Measurements from ENCODE around the gene HOXD12. TPM values are rescaled to one million over a fixed set of nuclear protein-coding genes. Genes with fewer than 3 reads are reported as not detected.

Gene HOXD12
- total RNA-seq, 4 donors from 2014 or later, result not detected

GRCh38 chr2:176100547-176101140 is 1.0 kb downstream of the HOXD12 start:
- intact Hi-C loops (cut with DNase I), result no loop called here
- peaks cover 6 to 100% (median 96%) of the 10 kb centered on the region in 4 donors for H3K27me3 ChIP-seq
- no peak for DNase-seq (ENCODE audit: extremely low spot score)
- H3K27ac ChIP-seq (replicated peaks in 1 of 4), result no peak overlapping the region
- H3K36me3 ChIP-seq, result no peaks in the 10 kb centered on the region
- no peaks in the 10 kb centered on the region for H3K9me3 ChIP-seq
- H3K4me3 ChIP-seq, result no peak overlapping the region
- peaks cover 21 to 64% (median 61%) of the 10 kb centered on the region in 4 donors for H3K4me1 ChIP-seq
- 9% methylated on average over 17 of the region's 28 CpGs for WGBS
- no peak for TF ChIP-seq POLR2A (IDR thresholded peaks at IDR 0.05; ENCODE audit: low read depth)
- TF ChIP-seq POLR2AphosphoS5 (IDR thresholded peaks at IDR 0.05), result no peak
- TF ChIP-seq EP300 (IDR thresholded peaks at IDR 0.05), result no peak
- no peak for TF ChIP-seq CTCF (IDR thresholded peaks at IDR 0.05)

GRCh38 chr2:176101216-176101830 is 1.7 kb downstream of the HOXD12 start:
- WGBS, result 19% methylated on average over 2 of the region's 2 CpGs
- H3K27ac ChIP-seq (replicated peaks in 1 of 4), result no peak overlapping the region
- no peaks in the 10 kb centered on the region for H3K9me3 ChIP-seq
- peaks cover 6 to 100% (median 94%) of the 10 kb centered on the region in 4 donors for H3K27me3 ChIP-seq
- no peaks in the 10 kb centered on the region for H3K36me3 ChIP-seq
- peaks cover 21 to 68% (median 60%) of the 10 kb centered on the region in 4 donors for H3K4me1 ChIP-seq
- intact Hi-C loops (cut with DNase I), result no loop called here
- H3K4me3 ChIP-seq, result no peak overlapping the region
- TF ChIP-seq CTCF (IDR thresholded peaks at IDR 0.05), result no peak
- TF ChIP-seq POLR2A (IDR thresholded peaks at IDR 0.05; ENCODE audit: low read depth), result no peak
- TF ChIP-seq POLR2AphosphoS5 (IDR thresholded peaks at IDR 0.05), result no peak
- no peak for TF ChIP-seq EP300 (IDR thresholded peaks at IDR 0.05)
- DNase-seq (ENCODE audit: extremely low spot score), result no peak

- peaks cover 8 to 100% (median 94%) of the 10 kb centered on the region in 4 donors for H3K27me3 ChIP-seq
These were observed 2.2 kb downstream of the HOXD12 start for GRCh38 chr2:176101842-176102241.

GRCh38 chr2:176102309-176102866 is 2.8 kb downstream of the HOXD12 start:
- Histone ChIP-seq H3K27me3 (peaks cover 12 to 100% (median 93%) of the 10 kb centered on the region in 4 donors), H3K36me3 (no peaks in the 10 kb centered on the region), H3K9me3 (no peaks in the 10 kb centered on the region), H3K4me3 (no peak overlapping the region), H3K27ac (replicated peaks in 1 of 4) (no peak overlapping the region), H3K4me1 (peaks cover 22 to 68% (median 60%) of the 10 kb centered on the region in 4 donors)
- intact Hi-C loops (cut with DNase I), result no loop called here
- no peak for DNase-seq (ENCODE audit: extremely low spot score)
- WGBS, result 27% methylated on average over 7 of the region's 7 CpGs
- no peak for TF ChIP-seq CTCF (IDR thresholded peaks at IDR 0.05)
- TF ChIP-seq EP300 (IDR thresholded peaks at IDR 0.05), result no peak
- no peak for TF ChIP-seq POLR2A (IDR thresholded peaks at IDR 0.05; ENCODE audit: low read depth)
- TF ChIP-seq POLR2AphosphoS5 (IDR thresholded peaks at IDR 0.05), result no peak

More at GRCh38 chr2:176101842-176102241, 2.2 kb downstream of the HOXD12 start:
- DNase-seq (ENCODE audit: extremely low spot score), result no peak
- H3K27ac ChIP-seq (replicated peaks in 1 of 4), result no peak overlapping the region
- intact Hi-C loops (cut with DNase I), result no loop called here
- TF ChIP-seq POLR2A (IDR thresholded peaks at IDR 0.05; ENCODE audit: low read depth), result no peak
- TF ChIP-seq POLR2AphosphoS5 (IDR thresholded peaks at IDR 0.05), result no peak
- no peak for TF ChIP-seq EP300 (IDR thresholded peaks at IDR 0.05)
- no peak for TF ChIP-seq CTCF (IDR thresholded peaks at IDR 0.05)
- H3K9me3 ChIP-seq, result no peaks in the 10 kb centered on the region
- H3K4me1 ChIP-seq, result peaks cover 23 to 68% (median 60%) of the 10 kb centered on the region in 4 donors
- WGBS, result 43% methylated on average over 5 of the region's 5 CpGs
- H3K36me3 ChIP-seq, result no peaks in the 10 kb centered on the region
- H3K4me3 ChIP-seq, result no peak overlapping the region

Measured in esophagus muscularis mucosa (tissue), 4 donors.